Astrocyte (in vitro differentiated cells and primary cell): ENCODE data around the gene SYTL2. TPM values are rescaled to one million over a fixed set of nuclear protein-coding genes. Genes with fewer than 3 reads are reported as not detected.
"Not testable (repeated sequence)": the region's sequence is repeated elsewhere in the genome, so short reads cannot be mapped to it uniquely, and the experiment has no call there.

Source experiments
- DNase-seq: peaks from one replicate; pipeline ENCODE4 v3.0.0-alpha.2; 2010; ENCODE audit warnings: low read depth
- FAIRE-seq: peaks from 2 replicates; lab custom pipeline; 2011; peaks lifted over from hg19 to GRCh38; lab: Jason Lieb, UNC
- H2AFZ ChIP-seq: 2 replicates; pipeline ENCODE4 v1.6.0; 2012; ENCODE audit warnings: low read depth, low read length, inconsistent platforms
- H3K27ac ChIP-seq: 2 replicates; pipeline ENCODE4 v1.5.1; 2011; ENCODE audit warnings: low read depth, low read length, inconsistent platforms
- H3K27me3 ChIP-seq: 2 replicates; pipeline ENCODE4 v1.6.0; 2011; ENCODE audit warnings: low read length, inconsistent platforms; ENCODE audit not compliant: insufficient read depth
- H3K36me3 ChIP-seq: 2 replicates; pipeline ENCODE4 v1.5.1; 2011; ENCODE audit warnings: low read length, inconsistent platforms; ENCODE audit not compliant: insufficient read depth
- H3K4me1 ChIP-seq: 2 replicates; pipeline ENCODE4 v1.5.1; 2011; ENCODE audit warnings: low read length, inconsistent platforms; ENCODE audit not compliant: insufficient read depth
- H3K4me2 ChIP-seq: 2 replicates; pipeline ENCODE4 v1.6.0; 2012; ENCODE audit warnings: low read length, inconsistent platforms
- H3K4me3 ChIP-seq: 2 replicates; pipeline ENCODE4 v1.5.1; 2011; ENCODE audit warnings: low read depth, mild to moderate bottlenecking, low read length, inconsistent platforms; ENCODE audit not compliant: insufficient read depth
- H3K79me2 ChIP-seq: 2 replicates; pipeline ENCODE4 v1.6.0; 2012; ENCODE audit warnings: mild to moderate bottlenecking, low read length, inconsistent platforms; ENCODE audit not compliant: insufficient read depth
- H3K9ac ChIP-seq: 2 replicates; pipeline ENCODE4 v1.6.0; 2012; ENCODE audit warnings: mild to moderate bottlenecking, low read length, inconsistent platforms
- H3K9me3 ChIP-seq: 2 replicates; pipeline ENCODE4 v1.5.1; 2012; ENCODE audit warnings: low read depth, mild to moderate bottlenecking, low read length, inconsistent platforms; ENCODE audit not compliant: insufficient read depth
- H4K20me1 ChIP-seq: 2 replicates; pipeline ENCODE4 v1.6.0; 2012; ENCODE audit warnings: low read length, inconsistent platforms; ENCODE audit not compliant: insufficient read depth
- H3K27ac Mint-ChIP-seq: one replicate; pipeline ENCODE4 v1.8.0; 2021; ENCODE audit warnings: mild to moderate bottlenecking, mixed read lengths; ENCODE audit not compliant: unreplicated experiment
- H3K27me3 Mint-ChIP-seq: one replicate; pipeline ENCODE4 v1.8.0; 2021; ENCODE audit warnings: low read depth, mixed read lengths; ENCODE audit not compliant: unreplicated experiment
- H3K36me3 Mint-ChIP-seq: one replicate; pipeline ENCODE4 v1.8.0; 2021; ENCODE audit warnings: low read depth, mixed read lengths; ENCODE audit not compliant: unreplicated experiment
- H3K4me1 Mint-ChIP-seq: one replicate; pipeline ENCODE4 v1.8.0; 2021; ENCODE audit warnings: low read depth, mixed read lengths; ENCODE audit not compliant: unreplicated experiment
- H3K4me3 Mint-ChIP-seq: one replicate; pipeline ENCODE4 v1.8.0; 2021; ENCODE audit warnings: mild to moderate bottlenecking, moderate library complexity, mixed read lengths; ENCODE audit not compliant: unreplicated experiment
- H3K9me3 Mint-ChIP-seq: one replicate; pipeline ENCODE4 v1.8.0; 2021; ENCODE audit warnings: mild to moderate bottlenecking, mixed read lengths; ENCODE audit not compliant: unreplicated experiment
- EZH2 ChIP-seq: IDR thresholded peaks from 2 replicates; pipeline ENCODE4 v1.6.1; 2012; ENCODE audit warnings: mild to moderate bottlenecking, low read length, inconsistent platforms; ENCODE audit not compliant: insufficient read depth
- total RNA-seq: library from RNA; stranded (reverse); gene quantifications from 2 replicates; pipeline ENCODE4 v1.2.1, GENCODE V29; 2021
- TF ChIP-seq, protein P1 (sequence below): IDR thresholded peaks from 2 replicates; pipeline ENCODE4 v1.5.1; 2011; ENCODE audit warnings: low read depth, mild to moderate bottlenecking, inconsistent platforms, low read length, moderate library complexity; ENCODE audit not compliant: insufficient read depth

SYTL2 gene
- total RNA-seq, 1 donor from 2014 or later: 36.9 TPM

DNA sequence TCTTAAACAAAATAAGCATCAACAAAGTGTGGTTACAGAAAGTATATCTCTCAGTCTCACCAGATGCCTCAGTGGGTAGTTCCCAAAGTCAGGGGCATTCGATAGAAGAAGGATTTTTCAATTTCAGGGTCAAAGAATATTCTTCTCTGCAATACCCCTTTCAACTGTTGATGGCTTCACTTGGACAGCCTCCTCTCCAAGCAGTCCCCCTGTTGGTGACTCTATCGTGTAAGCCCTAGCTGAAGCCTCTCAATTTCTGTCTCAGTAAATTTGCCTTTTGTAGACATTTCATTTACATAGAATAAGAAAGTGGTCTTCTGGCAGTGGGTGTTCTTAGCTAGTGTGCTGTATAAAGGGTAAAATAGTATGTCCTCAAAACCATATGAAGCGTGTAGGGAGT, 33.0 kb upstream of the SYTL2 start:
- Histone ChIP-seq H3K27me3 (no peaks in the 10 kb centered on the region), H3K4me1 (peaks cover 10% of the 10 kb centered on the region), H2AFZ (no peak overlapping the region), H3K27ac (no peak overlapping the region), H4K20me1 (no peaks in the 10 kb centered on the region), H3K79me2 (no peaks in the 10 kb centered on the region), H3K9ac (no peak overlapping the region), H3K9me3 (no peaks in the 10 kb centered on the region), H3K4me3 (no peak overlapping the region), H3K4me2 (peak overlapping the region; percentile 24), H3K36me3 (no peaks in the 10 kb centered on the region)
- no peak overlapping the region for H3K4me3 Mint-ChIP-seq
- no peaks in the 10 kb centered on the region for H3K9me3 Mint-ChIP-seq
- peaks cover 14% of the 10 kb centered on the region for H3K4me1 Mint-ChIP-seq
- TF ChIP-seq, protein P1, sequence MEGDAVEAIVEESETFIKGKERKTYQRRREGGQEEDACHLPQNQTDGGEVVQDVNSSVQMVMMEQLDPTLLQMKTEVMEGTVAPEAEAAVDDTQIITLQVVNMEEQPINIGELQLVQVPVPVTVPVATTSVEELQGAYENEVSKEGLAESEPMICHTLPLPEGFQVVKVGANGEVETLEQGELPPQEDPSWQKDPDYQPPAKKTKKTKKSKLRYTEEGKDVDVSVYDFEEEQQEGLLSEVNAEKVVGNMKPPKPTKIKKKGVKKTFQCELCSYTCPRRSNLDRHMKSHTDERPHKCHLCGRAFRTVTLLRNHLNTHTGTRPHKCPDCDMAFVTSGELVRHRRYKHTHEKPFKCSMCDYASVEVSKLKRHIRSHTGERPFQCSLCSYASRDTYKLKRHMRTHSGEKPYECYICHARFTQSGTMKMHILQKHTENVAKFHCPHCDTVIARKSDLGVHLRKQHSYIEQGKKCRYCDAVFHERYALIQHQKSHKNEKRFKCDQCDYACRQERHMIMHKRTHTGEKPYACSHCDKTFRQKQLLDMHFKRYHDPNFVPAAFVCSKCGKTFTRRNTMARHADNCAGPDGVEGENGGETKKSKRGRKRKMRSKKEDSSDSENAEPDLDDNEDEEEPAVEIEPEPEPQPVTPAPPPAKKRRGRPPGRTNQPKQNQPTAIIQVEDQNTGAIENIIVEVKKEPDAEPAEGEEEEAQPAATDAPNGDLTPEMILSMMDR: no peak
- TF ChIP-seq EZH2: no peak
- H3K36me3 Mint-ChIP-seq: no peaks in the 10 kb centered on the region
- H3K27me3 Mint-ChIP-seq: no peaks in the 10 kb centered on the region
- H3K27ac Mint-ChIP-seq: no peak overlapping the region
- DNase-seq (no peak), FAIRE-seq (no peak)

DNA sequence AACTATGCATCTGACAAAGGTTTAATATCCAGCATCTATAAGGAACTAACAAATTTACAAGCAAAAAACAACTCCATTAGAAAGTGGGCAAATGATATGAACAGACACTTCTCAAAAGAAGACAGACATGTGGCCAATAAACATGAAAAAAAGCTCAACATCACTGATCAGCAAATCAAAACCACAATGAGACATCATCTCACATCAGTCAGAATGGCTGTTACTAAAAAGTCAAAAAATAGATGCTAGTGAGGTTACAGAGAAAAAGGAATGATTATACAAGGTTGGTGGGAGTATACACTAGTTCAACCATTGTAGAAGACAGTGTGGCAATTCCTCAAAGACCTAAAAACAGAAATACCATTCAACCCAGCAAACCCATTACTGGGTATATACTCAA, 30.0 kb upstream of the SYTL2 start:
- H3K27ac ChIP-seq, H3K9me3 ChIP-seq, H3K4me2 ChIP-seq, H3K36me3 Mint-ChIP-seq, DNase-seq, H3K4me3 ChIP-seq, H3K4me1 ChIP-seq, H3K9ac ChIP-seq, H3K9me3 Mint-ChIP-seq, H3K36me3 ChIP-seq, H3K4me3 Mint-ChIP-seq, H3K27ac Mint-ChIP-seq, FAIRE-seq, H3K27me3 Mint-ChIP-seq, H3K27me3 ChIP-seq, H3K79me2 ChIP-seq, H2AFZ ChIP-seq, H4K20me1 ChIP-seq, H3K4me1 Mint-ChIP-seq: not testable (repeated sequence)

DNA sequence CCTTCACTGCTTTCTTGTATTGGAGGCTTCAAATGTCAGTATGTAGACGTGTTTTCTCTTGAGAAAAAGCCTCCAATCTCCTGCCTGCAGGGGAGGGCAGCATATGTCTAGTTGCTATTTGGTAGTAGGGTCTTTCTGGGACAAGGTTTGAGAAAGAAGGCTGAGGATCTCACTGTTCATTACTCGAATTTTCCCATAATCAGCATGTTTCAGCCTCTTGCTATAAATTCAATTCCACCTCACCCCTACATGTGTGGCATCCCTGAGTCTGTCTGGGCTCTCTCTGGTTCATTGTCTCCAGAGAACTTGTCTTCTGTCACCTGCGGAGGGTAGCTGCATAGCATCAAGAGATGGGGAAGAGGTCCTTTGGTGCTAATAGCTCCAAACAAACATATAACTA, 24.8 kb upstream of the SYTL2 start:
- Mint-ChIP-seq H3K27me3 (no peaks in the 10 kb centered on the region), H3K4me3 (no peak overlapping the region), H3K27ac (no peak overlapping the region), H3K4me1 (no peaks in the 10 kb centered on the region), H3K36me3 (no peaks in the 10 kb centered on the region), H3K9me3 (peaks cover 4% of the 10 kb centered on the region)
- Histone ChIP-seq H3K36me3 (no peaks in the 10 kb centered on the region), H3K4me3 (no peak overlapping the region), H4K20me1 (no peaks in the 10 kb centered on the region), H3K9ac (no peak overlapping the region), H3K9me3 (no peaks in the 10 kb centered on the region), H2AFZ (no peak overlapping the region), H3K27ac (no peak overlapping the region), H3K4me1 (no peaks in the 10 kb centered on the region), H3K79me2 (no peaks in the 10 kb centered on the region), H3K27me3 (no peaks in the 10 kb centered on the region), H3K4me2 (no peak overlapping the region)
- TF ChIP-seq EZH2: no peak
- TF ChIP-seq, protein P1: no peak
- no peak for DNase-seq
- FAIRE-seq: no peak
